ENCODE results near the gene CGB7.
A peak's percentile ranks its signal among the peaks of the same experiment; 100 is the strongest.

Gene CGB7

DNA sequence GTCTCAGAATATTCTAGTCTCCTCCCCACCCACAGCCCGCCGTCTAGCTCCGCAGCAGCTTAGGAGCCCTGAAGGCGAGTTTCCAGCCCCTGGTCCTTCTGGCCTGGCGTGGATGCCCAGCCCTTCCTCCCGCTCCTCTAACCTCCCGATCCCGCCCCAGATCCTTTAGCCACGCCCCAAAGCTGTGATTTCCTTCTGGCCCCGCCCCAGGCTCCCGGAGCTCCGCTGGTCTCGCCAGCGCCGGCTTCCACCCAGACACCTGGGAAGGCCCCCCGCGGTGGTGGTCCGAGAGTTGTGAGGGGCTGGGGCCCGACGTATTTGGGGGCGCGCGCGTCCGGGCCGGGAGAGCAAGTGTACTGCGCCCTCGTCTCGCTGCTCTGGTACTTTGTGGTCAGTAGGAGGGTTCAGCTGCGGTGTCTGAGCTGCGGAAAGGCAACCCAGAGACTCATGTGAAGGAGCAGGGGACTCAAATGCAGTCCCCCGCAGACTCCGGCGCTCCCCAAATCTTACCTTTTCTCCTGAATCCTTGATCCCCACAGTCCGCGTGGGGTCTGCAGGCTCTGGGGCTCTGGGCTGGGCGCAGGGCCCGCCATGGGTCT lies at the start of gene CGB7:
Gene CGB7 (minus strand): TSS at position 114 of the 599 bp plus-strand sequence. CDS start 2,374 bp downstream, outside the sequence.
- Histone ChIP-seq H4K20me1 (ENCODE audit: insufficient read depth) (no peaks in the 10 kb centered on the region), H3K4me2 (peak within 1 kb of the TSS; percentile 98; the same call in 1 of the 2 replicates), H2AFZ (ENCODE audit: low read depth) (peak within 1 kb of the TSS; percentile 98; the same call in 1 of the 2 replicates), H3K4me3 (IDR thresholded peaks at IDR 0.05; ENCODE audit: insufficient read depth, low read depth, low read length) (no peak within 1 kb of the TSS), H3K79me2 (ENCODE audit: insufficient read depth, low read depth) (no peaks in the 10 kb centered on the region), H3K4me1 (ENCODE audit: low read depth, poor library complexity, severe bottlenecking) (peaks cover 8% of the 10 kb centered on the region), H3K36me3 (ENCODE audit: insufficient read depth) (no peaks in the 10 kb centered on the region), H3K9ac (no peak within 1 kb of the TSS), H3K27me3 (ENCODE audit: insufficient read depth, low read depth) (peaks cover 87% of the 10 kb centered on the region), H3K27ac (no peak within 1 kb of the TSS)
- TF ChIP-seq, protein P1, sequence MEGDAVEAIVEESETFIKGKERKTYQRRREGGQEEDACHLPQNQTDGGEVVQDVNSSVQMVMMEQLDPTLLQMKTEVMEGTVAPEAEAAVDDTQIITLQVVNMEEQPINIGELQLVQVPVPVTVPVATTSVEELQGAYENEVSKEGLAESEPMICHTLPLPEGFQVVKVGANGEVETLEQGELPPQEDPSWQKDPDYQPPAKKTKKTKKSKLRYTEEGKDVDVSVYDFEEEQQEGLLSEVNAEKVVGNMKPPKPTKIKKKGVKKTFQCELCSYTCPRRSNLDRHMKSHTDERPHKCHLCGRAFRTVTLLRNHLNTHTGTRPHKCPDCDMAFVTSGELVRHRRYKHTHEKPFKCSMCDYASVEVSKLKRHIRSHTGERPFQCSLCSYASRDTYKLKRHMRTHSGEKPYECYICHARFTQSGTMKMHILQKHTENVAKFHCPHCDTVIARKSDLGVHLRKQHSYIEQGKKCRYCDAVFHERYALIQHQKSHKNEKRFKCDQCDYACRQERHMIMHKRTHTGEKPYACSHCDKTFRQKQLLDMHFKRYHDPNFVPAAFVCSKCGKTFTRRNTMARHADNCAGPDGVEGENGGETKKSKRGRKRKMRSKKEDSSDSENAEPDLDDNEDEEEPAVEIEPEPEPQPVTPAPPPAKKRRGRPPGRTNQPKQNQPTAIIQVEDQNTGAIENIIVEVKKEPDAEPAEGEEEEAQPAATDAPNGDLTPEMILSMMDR (conservative IDR thresholded peaks at IDR 0.05; ENCODE audit: low read depth, low read length): no peak

DNA sequence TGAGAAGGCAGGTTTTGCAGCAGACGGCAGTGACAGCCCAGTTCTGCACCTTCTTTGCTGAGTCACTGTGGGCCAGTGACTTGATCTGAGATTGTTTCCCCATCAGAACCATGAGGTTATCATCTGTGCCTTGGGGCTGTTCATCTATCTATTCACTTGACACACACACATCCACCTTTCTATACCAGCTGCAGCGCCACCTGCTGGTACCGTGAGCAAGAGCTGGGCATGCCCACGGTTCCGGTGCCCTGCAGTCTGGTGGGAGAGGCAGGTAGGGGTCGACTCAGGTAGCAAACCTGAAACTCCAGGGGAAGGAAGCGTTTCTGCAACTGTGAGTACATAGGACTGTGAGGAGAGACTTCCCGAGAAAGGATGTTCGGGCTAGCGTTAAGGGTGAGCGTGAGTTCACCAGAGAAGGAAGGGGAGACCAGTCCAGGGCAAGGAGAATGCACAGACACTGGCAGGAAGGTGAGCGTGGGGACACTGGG lies 49.1 kb upstream of the CGB7 start:
- no peak overlapping the region for H3K9ac ChIP-seq
- no peak overlapping the region for H3K4me3 ChIP-seq (IDR thresholded peaks at IDR 0.05; ENCODE audit: insufficient read depth, low read depth, low read length)
- no peak overlapping the region for H3K4me2 ChIP-seq
- no peaks in the 10 kb centered on the region for H3K27me3 ChIP-seq (ENCODE audit: insufficient read depth, low read depth)
- H4K20me1 ChIP-seq (ENCODE audit: insufficient read depth): no peaks in the 10 kb centered on the region
- no peaks in the 10 kb centered on the region; the same call in 1 of the 2 replicates for H3K36me3 ChIP-seq (ENCODE audit: insufficient read depth)
- no peak overlapping the region for H3K27ac ChIP-seq
- no peak overlapping the region for H2AFZ ChIP-seq (ENCODE audit: low read depth)
- no peaks in the 10 kb centered on the region for H3K4me1 ChIP-seq (ENCODE audit: low read depth, poor library complexity, severe bottlenecking)
- TF ChIP-seq, protein P1 (conservative IDR thresholded peaks at IDR 0.05; ENCODE audit: low read depth, low read length): peak; percentile 79
- H3K79me2 ChIP-seq (ENCODE audit: insufficient read depth, low read depth): no peaks in the 10 kb centered on the region

DNA sequence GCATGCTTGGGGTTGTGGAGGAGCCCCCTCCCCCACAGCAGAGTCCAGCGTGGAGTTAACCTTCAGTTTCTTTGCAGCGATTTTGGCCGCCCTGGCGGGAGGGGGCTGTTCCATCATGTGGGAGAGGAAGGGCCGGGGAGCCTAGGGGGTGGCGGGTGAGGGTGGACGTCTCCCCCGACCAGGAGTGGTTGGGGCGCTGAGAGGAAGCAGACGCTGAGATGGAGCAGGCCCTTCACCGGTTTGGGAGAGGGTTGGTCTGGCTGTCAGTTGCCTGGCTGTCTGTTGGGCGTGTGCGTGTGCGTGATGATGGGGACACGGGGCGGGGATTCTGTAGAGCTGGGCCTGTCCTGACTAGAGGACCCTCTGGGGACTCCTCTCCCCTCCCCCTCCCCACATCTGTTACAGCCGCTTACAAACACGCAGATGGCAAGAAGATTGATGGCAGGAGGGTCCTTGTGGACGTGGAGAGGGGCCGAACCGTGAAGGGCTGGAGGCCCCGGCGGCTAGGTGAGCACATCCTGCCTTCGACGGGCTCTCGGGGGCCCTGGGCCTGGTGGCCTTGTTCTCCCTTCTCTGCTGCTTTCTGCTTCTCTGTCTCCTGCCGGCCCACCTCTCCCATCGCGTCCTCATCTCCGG lies 46.8 kb upstream of the CGB7 start:
- H3K9ac ChIP-seq: no peak overlapping the region
- no peaks in the 10 kb centered on the region for H4K20me1 ChIP-seq (ENCODE audit: insufficient read depth)
- no peak overlapping the region for H3K27ac ChIP-seq
- no peak overlapping the region for H2AFZ ChIP-seq (ENCODE audit: low read depth)
- H3K4me3 ChIP-seq (IDR thresholded peaks at IDR 0.05; ENCODE audit: insufficient read depth, low read depth, low read length): no peak overlapping the region
- no peaks in the 10 kb centered on the region for H3K4me1 ChIP-seq (ENCODE audit: low read depth, poor library complexity, severe bottlenecking)
- no peaks in the 10 kb centered on the region for H3K27me3 ChIP-seq (ENCODE audit: insufficient read depth, low read depth)
- TF ChIP-seq, protein P1 (conservative IDR thresholded peaks at IDR 0.05; ENCODE audit: low read depth, low read length): no peak
- no peak overlapping the region for H3K4me2 ChIP-seq
- no peaks in the 10 kb centered on the region for H3K79me2 ChIP-seq (ENCODE audit: insufficient read depth, low read depth)
- no peaks in the 10 kb centered on the region; the same call in 1 of the 2 replicates for H3K36me3 ChIP-seq (ENCODE audit: insufficient read depth)

DNA sequence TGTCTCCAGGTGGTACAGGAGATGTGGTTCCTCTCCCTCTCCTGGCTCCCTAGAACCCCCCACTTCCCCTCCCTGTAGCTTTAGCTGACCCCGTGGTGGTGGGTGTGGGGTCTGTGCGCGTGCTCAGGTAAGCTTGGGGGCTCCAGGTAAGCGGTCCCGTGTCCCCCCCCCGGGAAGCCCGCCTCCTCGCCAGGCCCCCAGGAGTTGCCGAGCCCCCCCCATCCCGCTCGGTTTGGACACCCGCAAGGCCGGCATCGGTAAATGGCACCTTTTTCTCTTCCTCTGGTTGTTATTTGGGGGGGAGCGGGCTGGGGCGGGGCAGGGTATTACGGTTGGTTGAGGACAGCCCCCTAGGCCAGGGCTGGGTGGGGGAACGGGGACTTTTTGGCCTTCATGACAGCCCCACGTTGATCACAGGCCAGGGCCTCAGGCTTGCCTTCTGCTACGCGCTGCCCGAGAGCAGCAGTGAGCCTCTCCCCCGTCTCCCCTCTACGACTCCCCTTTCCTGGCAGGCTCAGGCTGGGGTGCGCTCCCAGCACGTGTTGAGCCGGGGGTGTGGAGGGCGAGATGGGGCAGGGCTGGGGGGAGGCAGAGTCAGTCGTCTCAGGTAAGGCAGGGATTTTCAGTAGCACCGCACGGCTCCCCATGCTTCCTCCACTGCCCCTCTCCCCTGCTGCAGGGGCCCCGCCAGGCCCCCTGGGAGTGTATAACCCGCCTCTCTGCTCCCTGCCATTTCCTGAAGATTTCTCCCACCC lies 46.0 kb upstream of the CGB7 start:
- H4K20me1 ChIP-seq (ENCODE audit: insufficient read depth): no peaks in the 10 kb centered on the region
- no peaks in the 10 kb centered on the region for H3K27me3 ChIP-seq (ENCODE audit: insufficient read depth, low read depth)
- H3K4me1 ChIP-seq (ENCODE audit: low read depth, poor library complexity, severe bottlenecking): no peaks in the 10 kb centered on the region
- H3K4me2 ChIP-seq: no peak overlapping the region
- H3K4me3 ChIP-seq (IDR thresholded peaks at IDR 0.05; ENCODE audit: insufficient read depth, low read depth, low read length): no peak overlapping the region
- H2AFZ ChIP-seq (ENCODE audit: low read depth): no peak overlapping the region
- no peaks in the 10 kb centered on the region; the same call in 1 of the 2 replicates for H3K36me3 ChIP-seq (ENCODE audit: insufficient read depth)
- peaks cover 5% of the 10 kb centered on the region for H3K79me2 ChIP-seq (ENCODE audit: insufficient read depth, low read depth)
- TF ChIP-seq, protein P1 (conservative IDR thresholded peaks at IDR 0.05; ENCODE audit: low read depth, low read length): no peak
- H3K27ac ChIP-seq: no peak overlapping the region
- H3K9ac ChIP-seq: no peak overlapping the region

Data from KMS-11 (cell line).